HepG2 (cell line): Measurements from ENCODE around the gene TLE7. TPM values are rescaled to one million over a fixed set of nuclear protein-coding genes. Genes with fewer than 3 reads are reported as not detected.

ENCODE experiments used
- BHLHE40 ChIP-seq: IDR thresholded peaks from 2 replicates; pipeline ENCODE4 v1.6.1; 2011; ENCODE audit warnings: low read length, improper control_type of control experiment
- NKX3-1 ChIP-seq: sonication (generic); formaldehyde crosslinking; IDR thresholded peaks from 2 replicates; pipeline ENCODE4 v1.5.0; 2020; ENCODE audit warnings: missing genetic modification reagents
- NR2F6 ChIP-seq, 2 experiments: IDR thresholded peaks; 2 replicates each; pipeline ENCODE4 v1.6.1; 2016; ENCODE audit warnings: antibody characterized with exemption in 1 of 2, mild to moderate bottlenecking in 1 of 2
- ZNF17 ChIP-seq: sonication (generic); formaldehyde crosslinking; IDR thresholded peaks from 2 replicates; pipeline ENCODE4 v1.5.0; 2020; ENCODE audit warnings: mild to moderate bottlenecking, missing genetic modification reagents
- ZNF205 ChIP-seq: IDR thresholded peaks from 2 replicates; pipeline ENCODE4 v1.6.1; 2018; ENCODE audit warnings: missing biosample characterization, missing genetic modification reagents
- ZNF598 ChIP-seq: sonication (generic); formaldehyde crosslinking; IDR thresholded peaks from 2 replicates; pipeline ENCODE4 v1.5.1; 2020; ENCODE audit warnings: mild to moderate bottlenecking, missing genetic modification reagents, borderline replicate concordance
- ZNF75D ChIP-seq: sonication (generic); formaldehyde crosslinking; IDR thresholded peaks from 2 replicates; pipeline ENCODE4 v1.8.1; 2023; ENCODE audit warnings: missing genetic modification reagents, mild to moderate bottlenecking, borderline replicate concordance
- polyA plus RNA-seq, 8 experiments: library from polyadenylated mRNA; depleted of rRNA in 3 of 8; stranded (reverse) in 7 of 8; unstranded in 1 of 8; fragments of >200 nt; fragmentation: Illumina TruSeq in 4 of 8; extraction: Trizol in 4 of 8; gene quantifications; 2 replicates each; pipeline versions ENCODE4 v1.2.1 to v1.2.3, GENCODE V29; 2011 to 2016; ENCODE audit warnings: low read depth in 4 of 8, missing spikeins in 1 of 8, mixed read lengths in 1 of 8; ENCODE audit not compliant: insufficient read depth in 1 of 8
- total RNA-seq, 5 experiments: library from RNA; depleted of rRNA; stranded (reverse); fragments of >200 nt; fragmentation: Illumina TruSeq; extraction: Trizol; gene quantifications; 2 replicates each; pipeline ENCODE4 v1.2.3, GENCODE V29; 2016; ENCODE audit warnings: low read depth in 1 of 5
- TF ChIP-seq, protein P1 (sequence below): sonication (generic); formaldehyde crosslinking; IDR thresholded peaks from 2 replicates; pipeline ENCODE4 v1.4.0; 2020; ENCODE audit warnings: missing genetic modification reagents, borderline replicate concordance
- TF ChIP-seq, protein P2 (sequence below): sonication (generic); formaldehyde crosslinking; IDR thresholded peaks from 2 replicates; pipeline ENCODE4 v1.5.0; 2020; ENCODE audit warnings: mild to moderate bottlenecking, missing genetic modification reagents, borderline replicate concordance
- TF ChIP-seq, protein P3 (sequence below): sonication (generic); formaldehyde crosslinking; IDR thresholded peaks from 2 replicates; pipeline ENCODE4 v1.8.1; 2022; ENCODE audit warnings: low read depth, mild to moderate bottlenecking, missing genetic modification reagents
- TF ChIP-seq, protein P4 (sequence below): IDR thresholded peaks from 2 replicates; pipeline ENCODE4 v1.6.1; 2016; ENCODE audit warnings: missing compliant biosample characterization, missing genetic modification reagents, borderline replicate concordance

TLE7 gene
- total and polyA plus RNA-seq, 2 of the 13 experiments (the other 11 are each of a cell fraction or from before 2014, with no cell fraction given): not detected

DNA sequence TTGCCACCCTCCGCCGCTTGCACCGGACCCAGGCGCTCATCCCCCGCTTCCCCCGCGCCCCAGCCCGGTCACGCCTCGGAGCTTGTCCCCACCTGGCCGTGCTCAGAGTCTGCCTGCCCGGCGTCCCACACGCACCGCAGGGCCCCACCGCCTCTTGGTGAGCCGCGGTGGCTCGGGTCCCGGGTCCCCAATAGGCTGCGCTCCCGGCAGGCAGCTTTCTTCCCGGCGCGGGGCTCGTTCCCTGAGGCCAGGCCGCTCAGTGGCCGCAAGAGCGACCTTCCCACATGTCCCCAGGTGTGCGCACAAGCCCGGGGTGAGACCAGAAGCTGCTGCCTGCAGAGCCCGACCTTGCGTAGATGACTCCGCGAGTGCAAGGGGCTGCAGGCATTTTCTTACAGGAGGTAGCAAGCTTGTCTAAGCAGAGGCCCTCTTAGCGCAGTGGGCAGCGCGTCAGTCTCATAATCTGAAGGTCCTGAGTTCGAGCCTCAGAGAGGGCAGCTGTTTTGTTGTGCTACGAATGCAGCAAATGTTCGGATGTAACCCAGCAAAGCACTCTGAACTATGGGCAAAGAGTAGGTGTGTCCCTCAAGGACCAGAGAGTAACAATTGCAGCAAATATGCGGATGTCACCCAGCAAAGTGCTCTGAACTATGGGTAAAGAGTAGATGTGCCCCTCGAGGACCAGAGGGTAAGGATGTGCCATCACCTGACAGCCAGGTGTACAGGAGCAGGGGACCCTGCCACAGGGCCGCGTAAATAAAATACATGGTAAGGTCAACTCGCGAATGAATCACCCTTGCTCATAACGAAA, 15.6 kb downstream of the TLE7 start (continued):
- TF ChIP-seq, protein P1, sequence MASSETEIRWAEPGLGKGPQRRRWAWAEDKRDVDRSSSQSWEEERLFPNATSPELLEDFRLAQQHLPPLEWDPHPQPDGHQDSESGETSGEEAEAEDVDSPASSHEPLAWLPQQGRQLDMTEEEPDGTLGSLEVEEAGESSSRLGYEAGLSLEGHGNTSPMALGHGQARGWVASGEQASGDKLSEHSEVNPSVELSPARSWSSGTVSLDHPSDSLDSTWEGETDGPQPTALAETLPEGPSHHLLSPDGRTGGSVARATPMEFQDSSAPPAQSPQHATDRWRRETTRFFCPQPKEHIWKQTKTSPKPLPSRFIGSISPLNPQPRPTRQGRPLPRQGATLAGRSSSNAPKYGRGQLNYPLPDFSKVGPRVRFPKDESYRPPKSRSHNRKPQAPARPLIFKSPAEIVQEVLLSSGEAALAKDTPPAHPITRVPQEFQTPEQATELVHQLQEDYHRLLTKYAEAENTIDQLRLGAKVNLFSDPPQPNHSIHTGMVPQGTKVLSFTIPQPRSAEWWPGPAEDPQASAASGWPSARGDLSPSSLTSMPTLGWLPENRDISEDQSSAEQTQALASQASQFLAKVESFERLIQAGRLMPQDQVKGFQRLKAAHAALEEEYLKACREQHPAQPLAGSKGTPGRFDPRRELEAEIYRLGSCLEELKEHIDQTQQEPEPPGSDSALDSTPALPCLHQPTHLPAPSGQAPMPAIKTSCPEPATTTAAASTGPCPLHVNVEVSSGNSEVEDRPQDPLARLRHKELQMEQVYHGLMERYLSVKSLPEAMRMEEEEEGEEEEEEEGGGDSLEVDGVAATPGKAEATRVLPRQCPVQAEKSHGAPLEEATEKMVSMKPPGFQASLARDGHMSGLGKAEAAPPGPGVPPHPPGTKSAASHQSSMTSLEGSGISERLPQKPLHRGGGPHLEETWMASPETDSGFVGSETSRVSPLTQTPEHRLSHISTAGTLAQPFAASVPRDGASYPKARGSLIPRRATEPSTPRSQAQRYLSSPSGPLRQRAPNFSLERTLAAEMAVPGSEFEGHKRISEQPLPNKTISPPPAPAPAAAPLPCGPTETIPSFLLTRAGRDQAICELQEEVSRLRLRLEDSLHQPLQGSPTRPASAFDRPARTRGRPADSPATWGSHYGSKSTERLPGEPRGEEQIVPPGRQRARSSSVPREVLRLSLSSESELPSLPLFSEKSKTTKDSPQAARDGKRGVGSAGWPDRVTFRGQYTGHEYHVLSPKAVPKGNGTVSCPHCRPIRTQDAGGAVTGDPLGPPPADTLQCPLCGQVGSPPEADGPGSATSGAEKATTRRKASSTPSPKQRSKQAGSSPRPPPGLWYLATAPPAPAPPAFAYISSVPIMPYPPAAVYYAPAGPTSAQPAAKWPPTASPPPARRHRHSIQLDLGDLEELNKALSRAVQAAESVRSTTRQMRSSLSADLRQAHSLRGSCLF (CRISPR knock-in tag): peak; percentile 55; the same call in 1 of the 2 replicates
- TF ChIP-seq ZNF205 (CRISPR knock-in tag) (peak; percentile 93; the same call in 1 of the 2 replicates), ZNF598 (CRISPR knock-in tag) (peak; percentile 98), NKX3-1 (CRISPR knock-in tag) (peak; percentile 75), NR2F6 (IDR thresholded peaks at IDR 0.05) (peak; percentile 79), NR2F6 (CRISPR knock-in tag; IDR thresholded peaks at IDR 0.05) (peak; percentile 86; the same call in 1 of the 2 replicates), ZNF17 (CRISPR knock-in tag) (no peak), ZNF75D (no peak), BHLHE40 (peak; percentile 1; the same call in 1 of the 2 replicates)
- TF ChIP-seq, protein P2, sequence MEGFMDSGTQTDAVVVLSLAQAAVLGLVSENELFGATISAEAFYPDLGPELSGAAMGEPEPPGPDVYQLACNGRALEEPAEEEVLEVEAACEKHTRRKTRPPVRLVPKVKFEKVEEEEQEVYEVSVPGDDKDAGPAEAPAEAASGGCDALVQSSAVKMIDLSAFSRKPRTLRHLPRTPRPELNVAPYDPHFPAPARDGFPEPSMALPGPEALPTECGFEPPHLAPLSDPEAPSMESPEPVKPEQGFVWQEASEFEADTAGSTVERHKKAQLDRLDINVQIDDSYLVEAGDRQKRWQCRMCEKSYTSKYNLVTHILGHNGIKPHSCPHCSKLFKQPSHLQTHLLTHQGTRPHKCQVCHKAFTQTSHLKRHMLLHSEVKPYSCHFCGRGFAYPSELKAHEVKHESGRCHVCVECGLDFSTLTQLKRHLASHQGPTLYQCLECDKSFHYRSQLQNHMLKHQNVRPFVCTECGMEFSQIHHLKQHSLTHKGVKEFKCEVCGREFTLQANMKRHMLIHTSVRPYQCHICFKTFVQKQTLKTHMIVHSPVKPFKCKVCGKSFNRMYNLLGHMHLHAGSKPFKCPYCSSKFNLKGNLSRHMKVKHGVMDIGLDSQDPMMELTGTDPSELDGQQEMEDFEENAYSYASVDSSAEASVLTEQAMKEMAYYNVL (CRISPR knock-in tag): peak; percentile 78; the same call in 1 of the 2 replicates
- TF ChIP-seq, protein P3, sequence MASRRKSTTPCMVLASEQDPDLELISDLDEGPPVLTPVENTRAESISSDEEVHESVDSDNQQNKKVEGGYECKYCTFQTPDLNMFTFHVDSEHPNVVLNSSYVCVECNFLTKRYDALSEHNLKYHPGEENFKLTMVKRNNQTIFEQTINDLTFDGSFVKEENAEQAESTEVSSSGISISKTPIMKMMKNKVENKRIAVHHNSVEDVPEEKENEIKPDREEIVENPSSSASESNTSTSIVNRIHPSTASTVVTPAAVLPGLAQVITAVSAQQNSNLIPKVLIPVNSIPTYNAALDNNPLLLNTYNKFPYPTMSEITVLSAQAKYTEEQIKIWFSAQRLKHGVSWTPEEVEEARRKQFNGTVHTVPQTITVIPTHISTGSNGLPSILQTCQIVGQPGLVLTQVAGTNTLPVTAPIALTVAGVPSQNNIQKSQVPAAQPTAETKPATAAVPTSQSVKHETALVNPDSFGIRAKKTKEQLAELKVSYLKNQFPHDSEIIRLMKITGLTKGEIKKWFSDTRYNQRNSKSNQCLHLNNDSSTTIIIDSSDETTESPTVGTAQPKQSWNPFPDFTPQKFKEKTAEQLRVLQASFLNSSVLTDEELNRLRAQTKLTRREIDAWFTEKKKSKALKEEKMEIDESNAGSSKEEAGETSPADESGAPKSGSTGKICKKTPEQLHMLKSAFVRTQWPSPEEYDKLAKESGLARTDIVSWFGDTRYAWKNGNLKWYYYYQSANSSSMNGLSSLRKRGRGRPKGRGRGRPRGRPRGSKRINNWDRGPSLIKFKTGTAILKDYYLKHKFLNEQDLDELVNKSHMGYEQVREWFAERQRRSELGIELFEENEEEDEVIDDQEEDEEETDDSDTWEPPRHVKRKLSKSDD: peak; percentile 91
- TF ChIP-seq, protein P4, sequence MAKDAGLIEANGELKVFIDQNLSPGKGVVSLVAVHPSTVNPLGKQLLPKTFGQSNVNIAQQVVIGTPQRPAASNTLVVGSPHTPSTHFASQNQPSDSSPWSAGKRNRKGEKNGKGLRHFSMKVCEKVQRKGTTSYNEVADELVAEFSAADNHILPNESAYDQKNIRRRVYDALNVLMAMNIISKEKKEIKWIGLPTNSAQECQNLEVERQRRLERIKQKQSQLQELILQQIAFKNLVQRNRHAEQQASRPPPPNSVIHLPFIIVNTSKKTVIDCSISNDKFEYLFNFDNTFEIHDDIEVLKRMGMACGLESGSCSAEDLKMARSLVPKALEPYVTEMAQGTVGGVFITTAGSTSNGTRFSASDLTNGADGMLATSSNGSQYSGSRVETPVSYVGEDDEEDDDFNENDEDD (CRISPR knock-in tag): peak; percentile 78
